ENCODE data around the gene OTOS. TPM values are rescaled to one million over a fixed set of nuclear protein-coding genes. Genes with fewer than 3 reads are reported as not detected.

Gene OTOS
- polyA plus RNA-seq, 1 donor from 2014 or later = not detected

DNA sequence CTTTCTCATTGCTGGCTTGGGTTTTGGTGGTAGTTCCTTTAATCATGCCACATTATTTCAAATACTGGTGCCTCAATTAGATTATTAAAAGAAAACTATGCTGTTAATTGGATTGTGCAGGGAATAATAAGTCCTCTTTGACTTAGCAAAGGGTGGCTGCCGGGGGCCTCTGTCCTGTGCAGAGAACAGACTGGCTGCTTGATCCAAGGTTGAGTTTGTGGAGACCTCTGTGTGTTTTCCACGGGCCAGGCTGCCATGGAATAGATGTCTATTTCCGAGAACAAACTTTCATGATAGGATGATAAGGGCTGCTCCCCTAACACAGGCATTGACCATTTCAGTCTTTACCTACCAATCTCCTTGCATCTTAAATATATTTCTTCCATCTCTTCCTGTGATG is 30.4 kb upstream of the OTOS start:
- Histone ChIP-seq H3K36me3 (ENCODE audit: insufficient read depth, low read length) (no peaks in the 10 kb centered on the region), H2AFZ (ENCODE audit: low read depth, low read length) (no peak overlapping the region), H3K4me3 (ENCODE audit: low read length) (no peak overlapping the region), H3K4me2 (ENCODE audit: low read length) (no peak overlapping the region), H3K9me3 (ENCODE audit: low read length) (peaks cover 4% of the 10 kb centered on the region), H3K9ac (ENCODE audit: low read length) (no peak overlapping the region), H3K9me2 (ENCODE audit: insufficient read depth, low read length) (no peaks in the 10 kb centered on the region), H3K27ac (ENCODE audit: low read length) (no peak overlapping the region), H3K79me2 (replicated peaks; ENCODE audit: insufficient read depth, low read length) (no peaks in the 10 kb centered on the region), H3K27me3 (ENCODE audit: insufficient read depth, low read depth, low read length) (no peaks in the 10 kb centered on the region), H3F3A (ENCODE audit: insufficient read depth, low read length, poor library complexity, severe bottlenecking) (no peaks in the 10 kb centered on the region), H4K20me1 (ENCODE audit: insufficient read depth) (no peaks in the 10 kb centered on the region)
- TF ChIP-seq CTCF (IDR thresholded peaks at IDR 0.05; ENCODE audit: poor library complexity, severe bottlenecking) (no peak), MXI1 (conservative IDR thresholded peaks at IDR 0.05; ENCODE audit: poor library complexity, severe bottlenecking) (no peak), EP300 (conservative IDR thresholded peaks at IDR 0.05; ENCODE audit: poor library complexity, severe bottlenecking) (no peak), EZH2 (IDR thresholded peaks at IDR 0.05; ENCODE audit: borderline replicate concordance, insufficient read depth, low read length, poor library complexity, severe bottlenecking) (no peak), SMC3 (conservative IDR thresholded peaks at IDR 0.05; ENCODE audit: poor library complexity) (no peak), REST (IDR thresholded peaks at IDR 0.05; ENCODE audit: borderline replicate concordance) (no peak), TAF1 (IDR thresholded peaks at IDR 0.05; ENCODE audit: low read depth) (no peak), RAD21 (conservative IDR thresholded peaks at IDR 0.05) (no peak), POLR2AphosphoS5 (IDR thresholded peaks at IDR 0.05) (no peak)

DNA sequence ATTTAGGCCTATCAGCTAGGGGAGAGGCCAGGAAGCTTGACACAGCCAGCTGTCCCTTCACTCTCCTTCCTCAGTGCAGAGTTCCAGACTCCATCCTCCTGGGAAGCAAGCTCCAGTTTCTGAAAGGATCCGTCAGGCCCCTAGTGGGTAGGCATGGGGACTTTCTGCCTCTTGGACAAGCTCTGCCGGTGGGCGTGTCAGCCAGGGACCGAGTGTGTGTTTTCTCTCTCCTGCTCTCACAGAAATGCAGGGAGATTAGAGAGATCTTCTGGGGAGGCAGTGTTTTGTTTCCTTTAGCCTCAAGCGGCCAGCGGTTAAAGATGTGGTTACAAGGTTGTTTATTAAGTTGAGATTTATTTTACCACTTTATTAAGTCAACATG is 29.9 kb upstream of the OTOS start:
- Histone ChIP-seq H2AFZ (ENCODE audit: low read depth, low read length) (no peak overlapping the region), H3K4me3 (ENCODE audit: low read length) (no peak overlapping the region), H4K20me1 (ENCODE audit: insufficient read depth) (no peaks in the 10 kb centered on the region), H3K9me2 (ENCODE audit: insufficient read depth, low read length) (no peaks in the 10 kb centered on the region), H3K9ac (ENCODE audit: low read length) (no peak overlapping the region), H3K79me2 (replicated peaks; ENCODE audit: insufficient read depth, low read length) (no peaks in the 10 kb centered on the region), H3K36me3 (ENCODE audit: insufficient read depth, low read length) (no peaks in the 10 kb centered on the region), H3K4me2 (ENCODE audit: low read length) (no peak overlapping the region), H3K9me3 (ENCODE audit: low read length) (peaks cover 4% of the 10 kb centered on the region), H3F3A (ENCODE audit: insufficient read depth, low read length, poor library complexity, severe bottlenecking) (no peaks in the 10 kb centered on the region), H3K27ac (ENCODE audit: low read length) (no peak overlapping the region), H3K27me3 (ENCODE audit: insufficient read depth, low read depth, low read length) (no peaks in the 10 kb centered on the region)
- TF ChIP-seq TAF1 (IDR thresholded peaks at IDR 0.05; ENCODE audit: low read depth) (no peak), CTCF (IDR thresholded peaks at IDR 0.05; ENCODE audit: poor library complexity, severe bottlenecking) (no peak), POLR2AphosphoS5 (IDR thresholded peaks at IDR 0.05) (no peak), EZH2 (IDR thresholded peaks at IDR 0.05; ENCODE audit: borderline replicate concordance, insufficient read depth, low read length, poor library complexity, severe bottlenecking) (no peak), MXI1 (conservative IDR thresholded peaks at IDR 0.05; ENCODE audit: poor library complexity, severe bottlenecking) (no peak)

Data from neural cell (in vitro differentiated cells).